Ramos (cell line): ENCODE measurements around the gene XPC.

ENCODE experiments used
- in situ Hi-C: fragments of 300-500 bp; cut with MboI; formaldehyde crosslinking; loops from one replicate; pipeline ENCODE4 v1.14.3; 2022; ENCODE audit warnings: low sequenced_read_pairs; ENCODE audit not compliant: unreplicated experiment

The XPC gene

GRCh38 chr3:14138109-14138877 lies 40.1 kb downstream of the XPC start:
- in situ Hi-C loops: no loop called here

DNA sequence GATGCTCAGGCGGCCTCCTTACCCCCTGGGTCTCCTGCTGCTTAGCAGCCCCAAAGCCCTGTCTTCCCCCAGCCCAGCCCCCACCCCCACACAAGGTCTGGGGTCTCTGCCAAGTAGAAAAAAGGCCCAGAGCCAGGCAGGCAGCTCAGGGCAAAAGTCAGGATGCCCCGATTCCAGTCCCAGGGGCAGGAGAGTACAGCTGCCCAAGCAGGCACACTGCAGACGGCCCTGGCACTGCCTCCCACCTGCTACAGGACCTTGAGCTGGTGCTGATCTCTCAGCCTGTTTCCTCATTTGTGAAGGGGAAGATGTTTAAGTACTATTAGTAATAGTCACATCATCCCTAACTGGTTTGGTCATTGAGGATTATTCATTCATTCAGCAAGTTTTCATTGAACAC lies 41.0 kb downstream of the XPC start:
- in situ Hi-C loops: no loop called here

DNA sequence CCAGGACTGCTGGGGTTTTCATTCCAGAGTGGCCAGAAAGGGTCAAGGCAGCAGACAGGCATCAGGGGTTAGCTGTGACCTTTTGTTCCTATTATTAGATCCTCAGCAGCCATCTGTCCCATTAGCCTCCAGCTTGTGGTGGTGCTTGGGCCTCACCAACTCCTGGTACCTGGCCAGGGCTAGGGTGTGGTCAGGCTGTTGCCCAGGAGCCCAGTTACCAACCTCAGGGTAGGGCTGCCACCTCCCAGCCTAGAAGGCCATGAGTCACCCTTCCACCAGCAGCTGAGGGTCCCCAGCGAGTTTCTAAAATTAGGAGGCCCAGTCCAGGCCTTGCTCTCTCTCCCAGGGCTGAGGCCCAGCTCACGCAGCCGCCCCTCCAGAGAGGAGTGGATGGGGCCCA lies 41.4 kb downstream of the XPC start:
- in situ Hi-C loops: no loop called here

DNA sequence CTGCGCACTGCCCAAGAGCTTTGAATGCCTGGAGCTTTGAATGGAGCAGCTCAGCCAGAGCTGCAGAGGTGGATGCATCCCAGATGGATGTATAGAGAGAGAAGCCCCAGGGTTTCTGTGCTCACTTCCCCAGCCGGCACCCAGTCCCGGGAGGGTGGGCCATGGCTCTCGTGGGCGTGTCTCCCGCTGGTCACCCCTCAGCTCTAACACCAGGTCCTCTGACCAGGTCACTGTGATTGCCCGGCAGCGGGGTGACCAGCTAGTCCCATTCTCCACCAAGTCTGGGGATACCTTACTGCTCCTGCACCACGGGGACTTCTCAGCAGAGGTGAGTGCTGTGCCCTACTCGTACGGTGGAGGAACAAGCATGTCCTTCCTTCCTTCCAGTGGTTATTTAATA lies 42.8 kb downstream of the XPC start:
- in situ Hi-C loops: no loop called here

DNA sequence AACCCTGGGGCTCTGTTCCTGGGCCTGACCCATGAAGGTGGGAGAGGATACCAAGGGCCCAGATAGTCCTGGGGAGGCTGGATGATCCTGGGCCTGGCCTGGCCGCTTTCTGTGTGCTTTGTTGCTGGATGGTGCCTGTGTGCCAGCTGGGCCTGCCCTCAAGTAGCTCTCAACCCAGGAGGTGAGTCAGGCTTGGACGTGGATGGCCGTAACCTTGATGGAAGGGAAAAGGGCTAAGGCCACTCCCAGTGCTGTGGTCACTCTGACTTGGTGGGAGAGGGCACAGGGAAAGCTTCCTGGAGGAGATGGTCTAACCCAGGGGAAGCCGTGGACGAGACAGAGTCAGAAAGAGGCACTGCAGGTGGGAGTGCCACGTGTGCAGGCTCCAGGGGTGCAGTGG lies 44.1 kb downstream of the XPC start:
- in situ Hi-C loops: no loop called here

GRCh38 chr3:14133876-14134275 lies 44.5 kb downstream of the XPC start:
- in situ Hi-C loops: no loop called here

DNA sequence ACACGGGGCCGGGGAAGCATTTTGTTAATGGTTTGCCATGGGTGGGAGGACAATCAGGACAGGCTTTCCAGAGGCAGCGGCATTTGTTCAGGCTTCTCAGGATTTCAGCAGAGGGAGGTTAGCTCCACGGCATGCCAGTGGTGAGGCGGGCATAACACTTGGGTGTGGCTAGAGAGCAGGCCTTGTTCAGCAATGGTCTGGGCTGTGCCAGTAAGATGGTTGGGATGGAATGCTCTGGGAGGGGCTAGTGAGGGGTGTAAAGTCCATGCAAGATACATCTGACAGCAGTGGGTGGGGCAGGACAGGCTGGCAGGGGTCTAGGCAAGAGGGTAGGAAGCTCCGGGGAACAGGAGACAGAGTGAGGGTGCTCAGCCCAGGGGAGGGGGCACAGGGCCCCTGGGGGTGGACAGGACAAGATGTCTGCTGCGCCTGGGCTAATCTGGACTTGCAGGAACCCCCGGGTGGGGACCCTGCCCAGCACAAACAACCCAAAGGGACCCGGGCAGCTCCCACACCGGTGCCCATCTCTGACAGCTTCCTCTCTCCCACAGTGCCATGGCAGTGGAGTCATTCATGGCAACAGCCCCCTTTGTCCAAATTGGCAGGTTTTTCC lies 45.1 kb downstream of the XPC start:
- in situ Hi-C loops: no loop called here

- in situ Hi-C loops: no loop called here
These were observed 45.7 kb downstream of the XPC start for GRCh38 chr3:14132689-14133088.

- in situ Hi-C loops: no loop called here
These were observed 46.3 kb downstream of the XPC start for GRCh38 chr3:14132120-14132519.

GRCh38 chr3:14131134-14131533 lies 47.3 kb downstream of the XPC start:
- in situ Hi-C loops: no loop called here

- in situ Hi-C loops: no loop called here
These were observed 47.7 kb downstream of the XPC start for GRCh38 chr3:14130707-14131106.

- in situ Hi-C loops: no loop called here
These were observed 48.2 kb downstream of the XPC start for GRCh38 chr3:14130230-14130629.

DNA sequence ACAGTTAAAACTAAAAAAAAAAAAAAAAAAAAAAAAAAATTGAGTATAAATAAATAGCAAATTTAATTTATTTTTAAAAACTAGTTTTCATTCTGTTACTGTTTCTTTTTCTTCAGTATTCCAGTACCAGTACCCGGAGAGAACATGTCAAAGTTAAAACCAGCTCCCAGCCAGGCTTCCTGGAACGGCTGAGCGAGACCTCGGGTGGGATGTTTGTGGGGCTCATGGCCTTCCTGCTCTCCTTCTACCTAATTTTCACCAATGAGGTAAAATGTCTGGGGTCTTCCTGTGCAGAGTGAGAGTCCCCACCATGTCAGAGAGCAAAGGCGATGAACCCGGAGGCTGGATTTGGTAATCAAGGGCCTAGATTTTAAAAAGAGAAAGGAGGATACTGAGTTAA lies 49.1 kb downstream of the XPC start:
- in situ Hi-C loops: no loop called here

GRCh38 chr3:14128724-14129123 lies 49.7 kb downstream of the XPC start:
- in situ Hi-C loops: no loop called here

GRCh38 chr3:14127516-14128161 lies 50.8 kb downstream of the XPC start:
- in situ Hi-C loops: no loop called here

- in situ Hi-C loops: no loop called here
These were observed 51.4 kb downstream of the XPC start for GRCh38 chr3:14126887-14127505.

GRCh38 chr3:14126017-14126886 lies 52.1 kb downstream of the XPC start:
- in situ Hi-C loops: no loop called here

DNA sequence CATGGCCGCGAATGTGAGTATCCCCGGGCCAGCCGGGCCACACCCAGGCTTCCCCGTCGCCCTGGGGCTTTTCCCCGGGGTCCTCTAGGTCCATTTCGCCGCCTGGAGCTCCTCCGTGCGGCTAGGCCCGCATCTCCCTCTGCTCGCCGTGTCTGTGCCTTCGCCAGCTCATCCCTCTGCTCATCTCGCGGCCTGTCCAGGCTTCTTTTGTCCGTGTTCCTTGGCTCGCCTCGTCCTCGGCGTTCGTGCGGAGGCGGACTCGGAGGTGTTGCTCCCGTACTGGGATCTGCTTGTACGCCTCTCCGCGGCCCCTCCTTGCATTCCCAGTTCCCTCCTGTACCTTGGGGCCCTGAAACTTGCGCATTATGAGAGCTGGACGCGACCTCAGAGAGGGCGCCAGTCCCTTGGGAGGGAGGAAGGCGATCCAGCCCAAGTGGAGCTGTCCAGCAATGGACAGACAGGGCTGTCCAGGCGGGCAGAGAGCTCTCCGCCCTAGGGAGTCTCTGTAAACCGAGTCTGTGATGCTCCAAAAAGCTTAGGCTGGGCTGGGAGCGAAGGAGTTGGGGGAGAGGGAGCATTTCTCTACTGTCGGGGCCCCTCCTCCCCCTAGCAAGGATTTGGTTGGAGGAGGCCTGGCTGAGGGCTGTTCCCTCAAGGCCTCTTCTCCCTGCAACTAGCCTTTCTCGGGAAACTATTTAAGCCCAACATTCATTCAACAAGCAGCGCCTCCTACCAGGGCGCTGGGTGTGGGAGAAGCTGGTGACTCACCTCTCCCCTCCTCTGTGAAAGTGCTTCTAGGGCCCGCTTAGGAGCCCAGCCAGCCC lies 53.0 kb downstream of the XPC start:
- in situ Hi-C loops: no loop called here

DNA sequence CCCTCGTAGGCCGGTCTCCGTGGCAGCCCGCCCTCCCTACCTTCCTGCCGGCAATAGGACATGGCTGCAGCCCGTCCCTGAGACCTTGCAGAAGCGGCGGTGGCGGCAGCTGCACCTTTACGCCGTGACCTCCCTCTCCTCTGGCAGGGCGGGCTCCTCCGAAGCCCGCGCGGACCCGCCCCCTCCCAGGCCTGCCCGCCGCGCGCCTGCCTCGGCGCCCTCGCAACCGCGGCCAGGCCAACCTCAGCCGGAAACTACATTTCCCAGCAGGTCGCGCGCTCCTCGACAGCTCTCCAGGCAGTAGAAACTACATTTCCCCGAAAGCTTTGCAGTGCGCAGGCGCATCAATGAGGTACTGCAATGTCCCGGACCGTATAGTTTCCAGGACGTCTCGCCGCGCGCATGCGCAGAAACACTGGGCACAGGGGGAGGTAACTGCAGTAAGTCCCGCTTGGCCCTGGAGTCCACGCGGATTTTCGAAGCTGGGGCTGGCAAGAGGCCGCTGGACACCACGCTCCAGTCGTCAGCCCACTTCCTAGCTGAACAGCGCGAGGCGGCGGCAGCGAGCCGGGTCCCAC lies 53.7 kb downstream of the XPC start, which contains the start of the genes CHCHD4 and TMEM43:
CHCHD4 (minus strand) TSS at position 256 of the 578 bp plus-strand sequence; CDS start at position 62, 194 bp downstream.
TMEM43 (plus strand) TSS at position 438 of the 578 bp plus-strand sequence. CDS start 142 bp downstream, outside the sequence.
- in situ Hi-C loops: no loop called here
